IMR-90 (cell line): ENCODE results near the gene ZNF732. TPM values are rescaled to one million over a fixed set of nuclear protein-coding genes. Genes with fewer than 3 reads are reported as not detected.

Experiments used
- BHLHE40 ChIP-seq: fragments of 150-350 bp; IDR thresholded peaks from 2 replicates; pipeline ENCODE4 v1.6.1; 2016; ENCODE audit warnings: mild to moderate bottlenecking, low read depth, low read length
- CEBPB ChIP-seq: IDR thresholded peaks from 2 replicates; pipeline ENCODE4 v1.6.1; 2012; ENCODE audit warnings: low read depth, low read length, improper control_type of control experiment
- FOS ChIP-seq: fragments of 150-350 bp; IDR thresholded peaks from 2 replicates; pipeline ENCODE4 v1.6.1; 2016; ENCODE audit warnings: low read depth, low read length
- MAFK ChIP-seq: IDR thresholded peaks from 2 replicates; pipeline ENCODE4 v1.6.1; 2012; ENCODE audit warnings: low read depth, low read length, improper control_type of control experiment
- NFE2L2 ChIP-seq: fragments of 150-350 bp; IDR thresholded peaks from 2 replicates; pipeline ENCODE4 v1.6.1; 2016; ENCODE audit warnings: low read depth, mild to moderate bottlenecking, low read length
- RAD21 ChIP-seq: IDR thresholded peaks from 2 replicates; pipeline ENCODE4 v1.6.1; 2012; ENCODE audit warnings: low read length, improper control_type of control experiment
- SMC3 ChIP-seq: fragments of 150-350 bp; IDR thresholded peaks from 2 replicates; pipeline ENCODE4 v1.6.1; 2016; ENCODE audit warnings: low read depth, mild to moderate bottlenecking, antibody characterized with exemption, low read length, moderate library complexity
- USF2 ChIP-seq: fragments of 150-350 bp; IDR thresholded peaks from 2 replicates; pipeline ENCODE4 v1.6.1; 2017; ENCODE audit warnings: mild to moderate bottlenecking, antibody characterized with exemption, low read length, low read depth
- polyA plus RNA-seq, 3 experiments: library from polyadenylated mRNA; depleted of rRNA; stranded (reverse); fragments of >200 nt; gene quantifications; 2 replicates each; pipeline ENCODE4 v1.2.3, GENCODE V29; 2012; ENCODE audit warnings: low replicate concordance in 1 of 3
- total RNA-seq: library from RNA; depleted of rRNA; stranded (reverse); fragments of >200 nt; gene quantifications from 2 replicates; pipeline ENCODE4 v1.2.3, GENCODE V29; 2012

ZNF732 gene
- total and polyA plus RNA-seq, 2 of the 4 experiments (the other 2 are of a cell fraction) = under 0.01 TPM; not detected in 1

- TF ChIP-seq USF2 = no peak
- no peak for TF ChIP-seq SMC3
- TF ChIP-seq FOS = no peak
- TF ChIP-seq CEBPB = no peak
- TF ChIP-seq MAFK = no peak
- no peak for TF ChIP-seq RAD21
- TF ChIP-seq BHLHE40 = no peak
- no peak for TF ChIP-seq NFE2L2
Observed at GRCh38 chr4:336893-337142, 31.5 kb upstream of the ZNF732 start (continued).
